Upper lobe of left lung (tissue), 6 donors: Measurements from ENCODE around the gene RGL3. TPM values are rescaled to one million over a fixed set of nuclear protein-coding genes. Genes with fewer than 3 reads are reported as not detected.
"Not testable (repeated sequence)": the region's sequence is repeated elsewhere in the genome, so short reads cannot be mapped to it uniquely, and the experiment has no call there.

Source experiments
- ATAC-seq, 2 donors: fragments of 200-7000 bp; cut with Tn5 transposase; one replicate each; pipeline ENCODE4 v1.9.1; 2022; ENCODE audit warnings: mild to moderate bottlenecking in 2 of 2, moderate library complexity in 2 of 2; ENCODE audit not compliant: low FRiP score in 2 of 2
- DNase-seq, 2 donors: peaks; one replicate each; pipeline ENCODE4 v3.0.0-alpha.2; 2019 to 2020
- H3K27ac ChIP-seq, 4 donors: fragments of 200-600 bp; sonication (generic); one replicate each; pipeline ENCODE4 v1.5.1; 2016 to 2019
- H3K27me3 ChIP-seq, 4 donors: fragments of 200-600 bp; sonication (generic); one replicate each; pipeline ENCODE4 v1.5.1; 2017 to 2019
- H3K36me3 ChIP-seq, 4 donors: fragments of 200-600 bp; sonication (generic); one replicate each; pipeline ENCODE4 v1.5.1; 2016 to 2019
- H3K4me1 ChIP-seq, 4 donors: fragments of 200-600 bp; sonication (generic); one replicate each; pipeline ENCODE4 v1.5.1; 2018 to 2019
- H3K4me3 ChIP-seq, 4 donors: fragments of 200-600 bp; sonication (generic); one replicate each; pipeline ENCODE4 v1.5.1; 2017 to 2019; ENCODE audit warnings: mild to moderate bottlenecking in 2 of 4, moderate library complexity in 1 of 4
- H3K9me3 ChIP-seq, 4 donors: fragments of 200-600 bp; sonication (generic); one replicate each; pipeline ENCODE4 v1.5.1; 2018 to 2019
- EP300 ChIP-seq, 4 donors: sonication (generic); formaldehyde crosslinking; IDR thresholded peaks; one replicate each; pipeline ENCODE4 v1.5.1; 2017; ENCODE audit warnings: antibody characterized with exemption in 4 of 4, control low read depth in 2 of 4
- POLR2A ChIP-seq, 4 donors: fragments of 450-650 bp; IDR thresholded peaks; one replicate each; pipeline ENCODE4 v1.5.1; 2016 to 2017; ENCODE audit warnings: antibody characterized with exemption in 4 of 4, mild to moderate bottlenecking in 2 of 4
- POLR2AphosphoS5 ChIP-seq, 2 donors: sonication (generic); formaldehyde crosslinking; IDR thresholded peaks; one replicate each; pipeline ENCODE4 v1.5.1; 2017; ENCODE audit warnings: antibody characterized with exemption in 2 of 2
- WGBS, 2 donors: methylation state at CpG; one replicate each; pipeline ENCODE4 v1.1.5; 2017 to 2018; 5-methylcytosine and 5-hydroxymethylcytosine counted together
- total RNA-seq, 6 donors: library from RNA; depleted of rRNA in 4 of 6; stranded (reverse); fragments of >200 nt in 4 of 6; gene quantifications; one replicate each; pipeline versions ENCODE4 v1.1.0 to v1.2.1, GENCODE V29; 2016 to 2021
- TF ChIP-seq, protein P1 (sequence below), 6 experiments: fragments of 450-650 bp in 4 of 6; fragments of 200-600 bp in 2 of 6; sonication (generic) in 2 of 6; IDR thresholded peaks; one replicate each; pipeline ENCODE4 v1.5.1; 2016 to 2019; ENCODE audit warnings: antibody characterized with exemption in 6 of 6
- donor health status: DM: no; HTN: no; CAD: no; lungs with moderate emphysema.
- donor health status: DM: no; HTN: yes; CAD: no; lungs with severe emphysema.

Gene RGL3
- total RNA-seq, 6 donors from 2014 or later: 18.5 to 242 (median 44.6) TPM

- WGBS, 2 donors: 0% methylated on average over 20 to 42 of the region's 53 CpGs
- peak within 1 kb of the TSS; percentile 63 to 90 (median 78) for H3K4me3 ChIP-seq
Measured at GRCh38 chr19:11435057-11435832, 16.1 kb upstream of the RGL3 start, which contains the start of the genes ODAD3 and PRKCSH. Gene ODAD3 (minus strand): TSS chr19:11435121. CDS start chr19:11435016, 105 bp downstream. Gene PRKCSH (plus strand): TSS chr19:11435635. CDS start chr19:11436118, 483 bp downstream.

DNA sequence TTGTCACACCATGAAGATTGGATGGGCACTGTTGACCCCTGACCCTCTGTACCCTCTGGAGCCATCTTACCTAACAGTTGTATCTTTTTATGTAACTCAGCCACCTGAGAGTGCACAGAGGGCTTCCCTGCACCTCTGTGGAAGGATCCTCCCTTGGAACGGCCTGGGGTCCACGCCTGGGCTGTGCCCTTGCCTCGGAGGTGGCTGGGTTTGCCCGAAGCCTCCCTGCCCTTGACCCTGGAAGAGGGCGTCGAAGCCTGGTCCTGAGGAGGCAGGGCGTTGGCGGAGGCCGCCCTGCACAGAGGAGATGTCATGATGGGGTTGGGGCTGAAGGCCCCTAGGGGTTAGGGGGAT is 15.6 kb upstream of the RGL3 start:
- peaks cover 13 to 21% (median 16%) of the 10 kb centered on the region in 4 donors for H3K4me1 ChIP-seq
- ATAC-seq (peak; percentile 9 to 20), DNase-seq (peak in 1 of 2 donors; percentile 81)
- H3K36me3 ChIP-seq: peaks cover 9 to 29% (median 25%) of the 10 kb centered on the region in 4 donors
- H3K27me3 ChIP-seq: no peaks in the 10 kb centered on the region
- TF ChIP-seq POLR2AphosphoS5 (IDR thresholded peaks at IDR 0.05): no peak
- TF ChIP-seq POLR2A (IDR thresholded peaks at IDR 0.05): no peak
- no peak for TF ChIP-seq EP300 (IDR thresholded peaks at IDR 0.05)
- TF ChIP-seq, protein P1, sequence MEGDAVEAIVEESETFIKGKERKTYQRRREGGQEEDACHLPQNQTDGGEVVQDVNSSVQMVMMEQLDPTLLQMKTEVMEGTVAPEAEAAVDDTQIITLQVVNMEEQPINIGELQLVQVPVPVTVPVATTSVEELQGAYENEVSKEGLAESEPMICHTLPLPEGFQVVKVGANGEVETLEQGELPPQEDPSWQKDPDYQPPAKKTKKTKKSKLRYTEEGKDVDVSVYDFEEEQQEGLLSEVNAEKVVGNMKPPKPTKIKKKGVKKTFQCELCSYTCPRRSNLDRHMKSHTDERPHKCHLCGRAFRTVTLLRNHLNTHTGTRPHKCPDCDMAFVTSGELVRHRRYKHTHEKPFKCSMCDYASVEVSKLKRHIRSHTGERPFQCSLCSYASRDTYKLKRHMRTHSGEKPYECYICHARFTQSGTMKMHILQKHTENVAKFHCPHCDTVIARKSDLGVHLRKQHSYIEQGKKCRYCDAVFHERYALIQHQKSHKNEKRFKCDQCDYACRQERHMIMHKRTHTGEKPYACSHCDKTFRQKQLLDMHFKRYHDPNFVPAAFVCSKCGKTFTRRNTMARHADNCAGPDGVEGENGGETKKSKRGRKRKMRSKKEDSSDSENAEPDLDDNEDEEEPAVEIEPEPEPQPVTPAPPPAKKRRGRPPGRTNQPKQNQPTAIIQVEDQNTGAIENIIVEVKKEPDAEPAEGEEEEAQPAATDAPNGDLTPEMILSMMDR (IDR thresholded peaks at IDR 0.05): no peak
- 7% methylated on average over 8 of the region's 9 CpGs; no CpG with 5 or more reads in 1 of the 2 donors for WGBS, 2 donors
- H3K4me3 ChIP-seq: peak overlapping the region in 3 of 4 donors; percentile 76 to 90 (median 79)
- H3K9me3 ChIP-seq: no peaks in the 10 kb centered on the region
- peak overlapping the region; percentile 65 to 88 (median 86) for H3K27ac ChIP-seq

More at GRCh38 chr19:11435057-11435832, 16.1 kb upstream of the RGL3 start, which contains the start of the genes ODAD3 and PRKCSH:
- no peaks in the 10 kb centered on the region for H3K27me3 ChIP-seq
- H3K36me3 ChIP-seq: peaks cover 9 to 34% (median 30%) of the 10 kb centered on the region in 4 donors
- no peaks in the 10 kb centered on the region for H3K9me3 ChIP-seq
- peaks cover 13 to 21% (median 16%) of the 10 kb centered on the region in 4 donors for H3K4me1 ChIP-seq
- DNase-seq (peak; percentile 95 to 99), ATAC-seq (peak; percentile 98 to 99)
- peak within 1 kb of the TSS; percentile 65 to 88 (median 86) for H3K27ac ChIP-seq
- TF ChIP-seq POLR2A (IDR thresholded peaks at IDR 0.05) (peak in 2 of 4 donors; percentile 34 to 70), POLR2AphosphoS5 (IDR thresholded peaks at IDR 0.05) (peak; percentile 99), EP300 (IDR thresholded peaks at IDR 0.05) (peak in 1 of 4 donors; percentile 94)
- TF ChIP-seq, protein P1 (IDR thresholded peaks at IDR 0.05): peak; percentile 90 to 100 (median 99)

DNA sequence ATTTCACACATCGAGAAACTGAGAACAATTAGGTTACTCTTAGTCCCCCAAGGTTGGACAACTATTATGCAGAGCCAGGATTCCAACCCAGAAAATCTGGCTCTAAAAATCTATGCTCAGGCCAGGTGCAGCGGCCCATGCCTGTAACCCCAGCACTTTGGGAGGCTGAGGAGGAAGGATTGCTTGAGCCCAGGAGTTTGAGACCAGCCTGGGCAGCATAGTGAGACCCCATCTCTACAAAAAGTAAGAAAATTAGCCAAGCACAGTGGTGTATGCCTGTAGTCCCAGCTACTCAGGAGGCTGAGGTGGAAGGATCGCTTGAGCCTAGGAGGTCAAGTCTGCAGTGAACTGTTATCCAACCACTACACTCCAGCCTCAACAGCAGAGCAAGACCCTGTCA is 14.4 kb upstream of the RGL3 start:
- WGBS, 2 donors: 91 to 94% methylated on average over 3 of the region's 3 CpGs
- not testable (repeated sequence) for H3K27me3 ChIP-seq, H3K27ac ChIP-seq, H3K4me3 ChIP-seq, H3K9me3 ChIP-seq, DNase-seq, ATAC-seq
- Histone ChIP-seq H3K36me3 (peaks cover 9 to 21% (median 16%) of the 10 kb centered on the region in 4 donors), H3K4me1 (peaks cover 13 to 21% (median 16%) of the 10 kb centered on the region in 4 donors)

DNA sequence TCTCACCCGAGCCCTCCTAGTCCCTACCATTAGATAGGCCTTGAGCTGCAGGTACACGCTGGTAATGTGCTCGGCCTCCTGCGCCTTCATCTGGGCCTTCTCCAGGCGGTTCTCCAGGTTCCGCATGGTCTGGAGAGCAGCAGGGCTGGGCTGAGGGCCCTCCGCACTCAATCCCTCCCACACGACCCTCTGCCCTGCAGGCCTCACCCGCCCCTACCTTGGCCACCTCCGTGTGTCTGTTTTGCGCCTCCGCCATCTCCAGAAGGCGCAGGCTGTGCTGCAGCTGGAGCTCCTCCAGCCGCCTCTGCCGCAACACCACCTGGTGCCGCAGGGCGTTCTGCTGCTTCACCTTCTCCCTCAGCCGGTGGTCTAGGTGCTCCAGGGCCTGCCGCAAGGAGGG is 7.5 kb upstream of the RGL3 start:
- H3K4me3 ChIP-seq: no peak overlapping the region
- DNase-seq (no peak), ATAC-seq (no peak)
- peaks cover 0 to 2% (median 0%) of the 10 kb centered on the region in 4 donors for H3K27me3 ChIP-seq
- WGBS, 2 donors: 90 to 92% methylated on average over 14 to 18 of the region's 19 CpGs
- peaks cover 11 to 24% (median 17%) of the 10 kb centered on the region in 4 donors for H3K4me1 ChIP-seq
- TF ChIP-seq, protein P1 (IDR thresholded peaks at IDR 0.05): no peak
- no peak for TF ChIP-seq POLR2AphosphoS5 (IDR thresholded peaks at IDR 0.05)
- H3K36me3 ChIP-seq: no peaks in the 10 kb centered on the region
- H3K9me3 ChIP-seq: no peaks in the 10 kb centered on the region
- no peak overlapping the region for H3K27ac ChIP-seq

DNA sequence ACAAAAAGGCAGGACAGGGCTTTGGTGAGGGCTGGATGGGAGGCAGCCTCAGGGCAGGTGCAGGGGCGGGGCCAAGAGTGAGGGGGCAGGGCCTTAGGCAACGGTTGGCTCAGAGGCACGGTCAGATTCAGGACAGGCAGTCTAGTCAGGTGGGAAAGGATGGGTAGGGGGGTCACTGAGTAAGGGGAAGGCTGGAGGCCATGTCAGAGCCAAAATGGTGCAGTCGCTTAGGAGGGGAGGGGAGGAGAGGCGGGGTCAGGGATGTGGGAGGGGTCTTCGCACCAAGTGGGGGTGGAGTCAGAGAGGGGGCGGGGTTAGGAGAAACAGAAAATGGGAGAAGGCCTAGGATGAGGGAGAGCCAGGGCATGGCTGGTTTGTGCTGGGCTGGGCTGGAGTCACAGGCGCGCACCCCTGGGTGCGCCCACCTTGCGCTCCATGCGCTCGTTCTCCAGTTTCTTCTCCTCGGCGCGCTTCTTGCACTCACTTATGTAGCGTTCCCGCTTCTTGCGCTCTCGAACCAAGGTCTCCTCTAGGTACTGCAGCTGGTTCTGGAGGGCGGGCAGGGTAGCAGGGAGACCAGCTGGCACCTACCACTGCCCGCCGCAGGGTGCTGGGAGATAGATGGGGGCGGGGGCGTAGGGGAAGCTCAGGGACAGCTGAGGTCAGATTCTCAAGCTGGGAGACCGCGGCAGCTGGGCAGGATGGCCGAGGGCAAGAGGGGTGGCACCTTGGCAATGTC is 6.8 kb upstream of the RGL3 start:
- DNase-seq (no peak), ATAC-seq (no peak)
- Histone ChIP-seq H3K4me3 (no peak overlapping the region), H3K9me3 (no peaks in the 10 kb centered on the region), H3K36me3 (no peaks in the 10 kb centered on the region), H3K4me1 (peaks cover 19 to 32% (median 24%) of the 10 kb centered on the region in 4 donors), H3K27ac (no peak overlapping the region), H3K27me3 (peaks cover 0 to 4% (median under 1%) of the 10 kb centered on the region in 4 donors)
- 88 to 91% methylated on average over 28 of the region's 28 CpGs for WGBS, 2 donors
- TF ChIP-seq POLR2A (IDR thresholded peaks at IDR 0.05) (no peak), EP300 (IDR thresholded peaks at IDR 0.05) (no peak), POLR2AphosphoS5 (IDR thresholded peaks at IDR 0.05) (no peak)
- TF ChIP-seq, protein P1 (IDR thresholded peaks at IDR 0.05): no peak
